Mesodermal cell (in vitro differentiated cells): ENCODE results near the gene RXRB.
A peak's percentile ranks its signal among the peaks of the same experiment; 100 is the strongest.

Experiments used
- H3K27ac ChIP-seq: 2 replicates; pipeline ENCODE4 v1.7.0; 2013; ENCODE audit warnings: mild to moderate bottlenecking, low read depth, low read length, moderate library complexity; ENCODE audit not compliant: severe bottlenecking
- H3K36me3 ChIP-seq: 2 replicates; pipeline ENCODE4 v1.7.1; 2013; ENCODE audit warnings: mild to moderate bottlenecking, low read length, moderate library complexity; ENCODE audit not compliant: control insufficient read depth, insufficient read depth
- H3K4me1 ChIP-seq: one replicate; pipeline ENCODE4 v1.7.1; 2013; ENCODE audit warnings: mild to moderate bottlenecking, low read length; ENCODE audit not compliant: insufficient read depth, control insufficient read depth, poor library complexity, severe bottlenecking
- H3K4me3 ChIP-seq: 2 replicates; pipeline ENCODE4 v1.7.0; 2013; ENCODE audit warnings: low read length, control low read depth, mild to moderate bottlenecking; ENCODE audit not compliant: insufficient read depth, poor library complexity, severe bottlenecking; ENCODE audit errors: extremely low read depth
- H3K9me3 ChIP-seq: 2 replicates; pipeline ENCODE4 v1.7.1; 2013; ENCODE audit warnings: mild to moderate bottlenecking, low read length, moderate library complexity; ENCODE audit not compliant: control insufficient read depth
- WGBS, 2 experiments: methylation state at CpG; one replicate each; pipeline ENCODE4 v1.1.5; 2013; ENCODE audit warnings: missing lambda C conversion rate in 2 of 2; ENCODE audit not compliant: insufficient coverage in 2 of 2; 5-methylcytosine and 5-hydroxymethylcytosine counted together

RXRB gene

GRCh38 chr6:33185654-33186187, 14.7 kb downstream of the RXRB start:
- no peaks in the 10 kb centered on the region for H3K36me3 ChIP-seq
- H3K4me3 ChIP-seq: no peak overlapping the region
- H3K27ac ChIP-seq: no peak overlapping the region
- no peaks in the 10 kb centered on the region for H3K9me3 ChIP-seq
- 68 to 69% methylated on average over 4 of the region's 4 CpGs for WGBS, 2 experiments
- no peaks in the 10 kb centered on the region for H3K4me1 ChIP-seq

GRCh38 chr6:33185190-33185589, 15.3 kb downstream of the RXRB start:
- WGBS, 2 experiments: 70 to 72% methylated on average over 4 to 5 of the region's 9 CpGs
- no peaks in the 10 kb centered on the region for H3K9me3 ChIP-seq
- no peaks in the 10 kb centered on the region for H3K4me1 ChIP-seq

GRCh38 chr6:33183071-33183683, 17.3 kb downstream of the RXRB start:
- 95 to 100% methylated on average over 4 to 5 of the region's 5 CpGs for WGBS, 2 experiments
- Histone ChIP-seq H3K36me3 (no peaks in the 10 kb centered on the region), H3K9me3 (no peaks in the 10 kb centered on the region), H3K27ac (peak overlapping the region; percentile 10), H3K4me1 (no peaks in the 10 kb centered on the region), H3K4me3 (no peak overlapping the region)

More at GRCh38 chr6:33185190-33185589, 15.3 kb downstream of the RXRB start:
- Histone ChIP-seq H3K36me3 (no peaks in the 10 kb centered on the region), H3K27ac (no peak overlapping the region), H3K4me3 (no peak overlapping the region)

- Histone ChIP-seq H3K27ac (no peak overlapping the region), H3K4me3 (no peak overlapping the region), H3K36me3 (no peaks in the 10 kb centered on the region), H3K4me1 (no peaks in the 10 kb centered on the region), H3K9me3 (no peaks in the 10 kb centered on the region)
- WGBS, 2 experiments: 83 to 92% methylated on average over 4 of the region's 7 CpGs
Measured at GRCh38 chr6:33181141-33181540, 19.3 kb downstream of the RXRB start.

GRCh38 chr6:33178755-33179475, 21.6 kb downstream of the RXRB start:
- Histone ChIP-seq H3K9me3 (no peaks in the 10 kb centered on the region), H3K4me3 (no peak overlapping the region), H3K36me3 (no peaks in the 10 kb centered on the region), H3K27ac (no peak overlapping the region), H3K4me1 (no peaks in the 10 kb centered on the region)
- WGBS, 2 experiments: 75 to 77% methylated on average over 3 to 5 of the region's 10 CpGs

GRCh38 chr6:33177552-33178446, 22.7 kb downstream of the RXRB start:
- 88 to 91% methylated on average over 12 to 16 of the region's 19 CpGs for WGBS, 2 experiments
- no peak overlapping the region for H3K4me3 ChIP-seq
- H3K27ac ChIP-seq: no peak overlapping the region

GRCh38 chr6:33176906-33177305, 23.6 kb downstream of the RXRB start:
- H3K4me1 ChIP-seq: no peaks in the 10 kb centered on the region
- no peak overlapping the region for H3K27ac ChIP-seq
- no peaks in the 10 kb centered on the region for H3K36me3 ChIP-seq
- no peak overlapping the region for H3K4me3 ChIP-seq
- H3K9me3 ChIP-seq: no peaks in the 10 kb centered on the region
- WGBS, 2 experiments: 50 to 93% methylated on average over 1 to 6 of the region's 7 CpGs

More at GRCh38 chr6:33177552-33178446, 22.7 kb downstream of the RXRB start:
- Histone ChIP-seq H3K4me1 (no peaks in the 10 kb centered on the region), H3K36me3 (no peaks in the 10 kb centered on the region), H3K9me3 (no peaks in the 10 kb centered on the region)

GRCh38 chr6:33175436-33176069, 24.9 kb downstream of the RXRB start:
- WGBS, 2 experiments: 68 to 86% methylated on average over 5 to 6 of the region's 10 CpGs
- Histone ChIP-seq H3K27ac (no peak overlapping the region), H3K36me3 (no peaks in the 10 kb centered on the region), H3K4me1 (no peaks in the 10 kb centered on the region), H3K4me3 (no peak overlapping the region), H3K9me3 (no peaks in the 10 kb centered on the region)

GRCh38 chr6:33174784-33175183, 25.7 kb downstream of the RXRB start:
- no peaks in the 10 kb centered on the region for H3K4me1 ChIP-seq
- no peaks in the 10 kb centered on the region for H3K36me3 ChIP-seq
- H3K4me3 ChIP-seq: no peak overlapping the region
- H3K27ac ChIP-seq: no peak overlapping the region
- no peaks in the 10 kb centered on the region for H3K9me3 ChIP-seq
- 90 to 97% methylated on average over 2 to 4 of the region's 4 CpGs for WGBS, 2 experiments

- Histone ChIP-seq H3K36me3 (no peaks in the 10 kb centered on the region), H3K27ac (no peak overlapping the region)
Measured at GRCh38 chr6:33173535-33174180, 26.8 kb downstream of the RXRB start.

More at GRCh38 chr6:33173535-33174180, 26.8 kb downstream of the RXRB start:
- WGBS, 2 experiments: 80 to 100% methylated on average over 2 to 3 of the region's 11 CpGs
- Histone ChIP-seq H3K9me3 (no peaks in the 10 kb centered on the region), H3K4me3 (no peak overlapping the region), H3K4me1 (no peaks in the 10 kb centered on the region)
